A549 (cell line): ENCODE data around the gene LDAF1. TPM values are rescaled to one million over a fixed set of nuclear protein-coding genes. Genes with fewer than 3 reads are reported as not detected.

Experiments used
- ATAC-seq, 2 experiments: fragments of 200-7000 bp in 1 of 2; fragments of >200 bp in 1 of 2; cut with Nextera tagmentation in 1 of 2; cut with Tn5 transposase in 1 of 2; 3 replicates each; pipeline versions ENCODE4 v1.8.0 to v1.9.1; 2018 to 2020; ENCODE audit warnings: mild to moderate bottlenecking in 1 of 2, moderate library complexity in 1 of 2
- CTCF ChIA-PET: fragments of 300-600 bp; sonication (Branson Sonifier 250); formaldehyde crosslinking; extraction: SDS; loops from one replicate; lab custom pipeline; 2021; ENCODE audit warnings: antibody characterized with exemption, inconsistent platforms; lab: Yijun Ruan, JAX
- POLR2A ChIA-PET: fragments of 350-600 bp; formaldehyde crosslinking; extraction: SDS; loops from one replicate; lab custom pipeline; 2021; ENCODE audit warnings: antibody characterized with exemption, inconsistent platforms; lab: Yijun Ruan, JAX
- DNase-seq, 2 experiments: peaks; one replicate each; pipeline versions ENCODE4 v3.0.0 to v3.0.0-alpha.2; 2011 to 2016; ENCODE audit warnings: low read depth in 1 of 2, low spot score in 1 of 2
- FAIRE-seq: peaks from 2 replicates; lab custom pipeline; 2011; peaks lifted over from hg19 to GRCh38; lab: Jason Lieb, UNC
- H3K27ac ChIP-seq, 2 experiments: fragments of >200 bp; sonication (Bioruptor Twin); formaldehyde crosslinking; 3 replicates each; pipeline ENCODE4 v1.5.1; 2016 to 2017
- H3K4me1 ChIP-seq: fragments of >200 bp; sonication (Bioruptor Twin); formaldehyde crosslinking; 3 replicates; pipeline ENCODE4 v1.6.1; 2016
- H3K4me2 ChIP-seq: fragments of >200 bp; sonication (Bioruptor Twin); formaldehyde crosslinking; 3 replicates; pipeline ENCODE4 v1.6.1; 2016
- H3K4me3 ChIP-seq: fragments of >200 bp; sonication (Bioruptor Twin); formaldehyde crosslinking; 3 replicates; pipeline ENCODE4 v1.5.1; 2016
- H3K9me3 ChIP-seq: fragments of >200 bp; sonication (Bioruptor Twin); formaldehyde crosslinking; 3 replicates; pipeline ENCODE4 v1.6.1; 2016
- ATOH8 ChIP-seq: fragments of 250-450 bp; sonication (Bioruptor Pico); IDR thresholded peaks from 2 replicates; pipeline ENCODE4 v1.5.0; 2020; ENCODE audit warnings: low read depth, mild to moderate bottlenecking, moderate library complexity
- CBX2 ChIP-seq: fragments of 200-600 bp; sonication (generic); IDR thresholded peaks from 2 replicates; pipeline ENCODE4 v1.6.1; 2016; ENCODE audit warnings: low read depth, mild to moderate bottlenecking, borderline replicate concordance
- CEBPB ChIP-seq, 2 experiments: fragments of >200 bp in 1 of 2; sonication (Bioruptor Twin) in 1 of 2; formaldehyde crosslinking in 1 of 2; IDR thresholded peaks; 2 replicates each; pipeline ENCODE4 v1.6.1; 2012 to 2016
- CHD4 ChIP-seq: fragments of 200-600 bp; sonication (generic); IDR thresholded peaks from 2 replicates; pipeline ENCODE4 v1.6.1; 2016; ENCODE audit warnings: antibody characterized with exemption, mild to moderate bottlenecking, borderline replicate concordance
- E2F6 ChIP-seq: IDR thresholded peaks from 2 replicates; pipeline ENCODE4 v1.6.1; 2012; ENCODE audit warnings: low read depth, borderline replicate concordance
- EHF ChIP-seq: fragments of 250-450 bp; sonication (Bioruptor Pico); IDR thresholded peaks from 2 replicates; pipeline ENCODE4 v1.5.0; 2020; ENCODE audit warnings: mild to moderate bottlenecking
- ESRRA ChIP-seq: fragments of 150-350 bp; IDR thresholded peaks from 2 replicates; pipeline ENCODE4 v1.6.1; 2014; ENCODE audit warnings: mild to moderate bottlenecking, low read length, borderline replicate concordance
- FOSL2 ChIP-seq, 2 experiments: fragments of 450-650 bp in 1 of 2; fragments of >200 bp in 1 of 2; sonication (Bioruptor Twin) in 1 of 2; formaldehyde crosslinking; IDR thresholded peaks; 2 replicates each; pipeline versions ENCODE4 v1.5.0 to v1.6.1; 2016 to 2020; ENCODE audit warnings: mild to moderate bottlenecking in 1 of 2, moderate library complexity in 1 of 2
- HOXA7 ChIP-seq: fragments of 250-450 bp; sonication (Bioruptor Pico); IDR thresholded peaks from 2 replicates; pipeline ENCODE4 v1.5.0; 2020; ENCODE audit warnings: mild to moderate bottlenecking, moderate library complexity
- HOXB13 ChIP-seq: fragments of 250-450 bp; sonication (Bioruptor Pico); IDR thresholded peaks from 2 replicates; pipeline ENCODE4 v1.5.0; 2020; ENCODE audit warnings: low read depth, mild to moderate bottlenecking, moderate library complexity
- HOXB5 ChIP-seq: fragments of 250-450 bp; sonication (Bioruptor Pico); IDR thresholded peaks from 2 replicates; pipeline ENCODE4 v1.5.0; 2020; ENCODE audit warnings: mild to moderate bottlenecking, moderate library complexity
- JUN ChIP-seq, 2 experiments: fragments of >200 bp; sonication (Bioruptor Twin); formaldehyde crosslinking; IDR thresholded peaks; 2 replicates in 1 of 2; 3 replicates in 1 of 2; pipeline ENCODE4 v1.6.1; 2016 to 2017
- JUNB ChIP-seq: fragments of >200 bp; sonication (Bioruptor Twin); formaldehyde crosslinking; IDR thresholded peaks from 2 replicates; pipeline ENCODE4 v1.6.1; 2016
- KDM1A ChIP-seq: fragments of 200-600 bp; sonication (generic); IDR thresholded peaks from 2 replicates; pipeline ENCODE4 v1.6.1; 2016; ENCODE audit warnings: low read depth, mild to moderate bottlenecking
- KDM5A ChIP-seq: fragments of 200-600 bp; sonication (generic); IDR thresholded peaks from 2 replicates; pipeline ENCODE4 v1.6.1; 2016; ENCODE audit warnings: antibody characterized with exemption, mild to moderate bottlenecking
- MAX ChIP-seq: IDR thresholded peaks from 2 replicates; pipeline ENCODE4 v1.6.1; 2012
- MAZ ChIP-seq: fragments of 150-350 bp; IDR thresholded peaks from 2 replicates; pipeline ENCODE4 v1.6.1; 2014; ENCODE audit warnings: antibody characterized with exemption, low read depth, low read length, borderline replicate concordance
- NFE2L2 ChIP-seq: fragments of 150-350 bp; conservative IDR thresholded peaks from 2 replicates; pipeline ENCODE4 v1.6.1; 2014; ENCODE audit warnings: low read length
- NPAS2 ChIP-seq: fragments of 250-450 bp; sonication (Bioruptor Pico); IDR thresholded peaks from 2 replicates; pipeline ENCODE4 v1.8.0; 2022; ENCODE audit warnings: mild to moderate bottlenecking, moderate library complexity, borderline replicate concordance
- NR3C1 ChIP-seq: fragments of >200 bp; sonication (Bioruptor Twin); formaldehyde crosslinking; IDR thresholded peaks from 3 replicates; pipeline ENCODE4 v1.6.1; 2017
- PBX3 ChIP-seq: IDR thresholded peaks from 2 replicates; pipeline ENCODE4 v1.6.1; 2012
- RAD21 ChIP-seq, 2 experiments: fragments of >200 bp in 1 of 2; sonication (Bioruptor Twin) in 1 of 2; formaldehyde crosslinking in 1 of 2; IDR thresholded peaks in 1 of 2; conservative IDR thresholded peaks in 1 of 2; 2 replicates in 1 of 2; 3 replicates in 1 of 2; pipeline ENCODE4 v1.6.1; 2012 to 2018; ENCODE audit warnings: inconsistent platforms in 1 of 2
- RARB ChIP-seq: fragments of 250-450 bp; sonication (Bioruptor Pico); IDR thresholded peaks from 2 replicates; pipeline ENCODE4 v1.8.0; 2021; ENCODE audit warnings: mild to moderate bottlenecking, moderate library complexity
- RCOR1 ChIP-seq: fragments of 150-350 bp; IDR thresholded peaks from 2 replicates; pipeline ENCODE4 v1.6.1; 2014; ENCODE audit warnings: antibody characterized with exemption, low read length, low read depth
- RFX5 ChIP-seq: fragments of 450-650 bp; IDR thresholded peaks from 2 replicates; pipeline ENCODE4 v1.7.1; 2014; ENCODE audit warnings: antibody characterized with exemption, mild to moderate bottlenecking, moderate library complexity
- SMC3 ChIP-seq: fragments of >200 bp; sonication (Bioruptor Twin); formaldehyde crosslinking; IDR thresholded peaks from 3 replicates; pipeline ENCODE4 v1.6.1; 2018; ENCODE audit warnings: inconsistent platforms
- SREBF2 ChIP-seq: fragments of 450-650 bp; IDR thresholded peaks from 2 replicates; pipeline ENCODE4 v1.6.1; 2014; ENCODE audit warnings: mild to moderate bottlenecking, moderate library complexity
- TFCP2L1 ChIP-seq: fragments of 250-450 bp; sonication (Bioruptor Pico); IDR thresholded peaks from 2 replicates; pipeline ENCODE4 v1.5.0; 2021; ENCODE audit warnings: mild to moderate bottlenecking
- TP53 ChIP-seq: fragments of 250-450 bp; sonication (Bioruptor Pico); IDR thresholded peaks from 2 replicates; pipeline ENCODE4 v1.5.0; 2021; ENCODE audit warnings: mild to moderate bottlenecking, moderate library complexity
- ZC3H11A ChIP-seq: fragments of 450-650 bp; IDR thresholded peaks from 2 replicates; pipeline ENCODE4 v1.6.1; 2014; ENCODE audit warnings: antibody characterized with exemption, mild to moderate bottlenecking
- ZNF302 ChIP-seq: fragments of 250-450 bp; sonication (Bioruptor Pico); IDR thresholded peaks from 2 replicates; pipeline ENCODE4 v1.9.0; 2021; ENCODE audit warnings: inconsistent platforms, mild to moderate bottlenecking, moderate library complexity
- ZSCAN20 ChIP-seq: fragments of 250-450 bp; sonication (Bioruptor Pico); IDR thresholded peaks from 2 replicates; pipeline ENCODE4 v1.8.0; 2022; ENCODE audit warnings: mild to moderate bottlenecking, moderate library complexity
- WGBS: methylation state at CpG from one replicate; pipeline ENCODE4 v1.1.6; 2017; ENCODE audit errors: missing lambda C conversion rate; 5-methylcytosine and 5-hydroxymethylcytosine counted together
- polyA plus RNA-seq, 4 experiments: library from polyadenylated mRNA; depleted of rRNA in 3 of 4; stranded (reverse); fragments of >200 nt; fragmentation: RNase III in 1 of 4; extraction: RNeasy Plus Mini Kit Qiagen cat#74134 plus additional on column Dnase treatment in 1 of 4; gene quantifications; 2 replicates in 3 of 4; 3 replicates in 1 of 4; pipeline ENCODE4 v1.2.3, GENCODE V29; 2011 to 2017

LDAF1 gene
- polyA plus RNA-seq, 2 of the 4 experiments (the other 2 are of a cell fraction) = 13.8 to 14.4 TPM

DNA sequence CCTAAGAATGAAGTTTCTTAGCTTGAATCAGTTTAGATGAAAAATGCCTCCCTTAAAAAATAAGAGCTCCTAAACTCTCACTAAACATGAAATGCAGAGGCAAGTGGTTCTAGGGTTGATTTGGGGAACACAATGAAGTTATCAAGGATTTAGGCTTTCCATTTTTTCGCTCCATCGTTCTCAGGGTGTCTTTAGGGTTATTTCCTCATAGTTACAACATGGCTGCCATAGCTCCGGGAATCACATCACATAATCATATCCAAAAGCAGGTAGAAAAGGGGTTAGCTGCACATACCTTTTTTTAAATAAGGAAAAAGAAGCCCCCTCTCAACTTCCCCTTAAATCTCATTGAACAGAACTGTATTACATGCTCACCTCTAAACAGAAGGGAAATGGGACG is 31.5 kb downstream of the LDAF1 start:
- FAIRE-seq (no peak), ATAC-seq (no peak), DNase-seq (no peak)
- WGBS = 60% methylated on average over 4 of the region's 4 CpGs
- H3K4me1 ChIP-seq = peaks cover 10% of the 10 kb centered on the region; the same call in 2 of the 3 replicates
- H3K4me2 ChIP-seq = no peak overlapping the region
- CTCF ChIA-PET = interaction anchor here (1.5 to 11.5 kb wide), 14 partner anchors 11 to 1131 kb away, joined by 3 to 160 read pairs (median 14); partner anchors contain the start of genes CRYM and LDAF1
- no peak overlapping the region for H3K4me3 ChIP-seq
- POLR2A ChIA-PET = no interaction called here
- no peak overlapping the region for H3K27ac ChIP-seq
- H3K9me3 ChIP-seq = peaks cover 3% of the 10 kb centered on the region; the same call in 1 of the 3 replicates
- TF ChIP-seq RARB (CRISPR knock-in tag) = no peak
- TF ChIP-seq E2F6 = no peak
- no peak for TF ChIP-seq CBX2
- TF ChIP-seq JUN (IDR thresholded peaks at IDR 0.05) = no peak
- TF ChIP-seq SMC3 = no peak
- no peak for TF ChIP-seq HOXB13 (CRISPR knock-in tag)
- TF ChIP-seq JUNB = no peak

DNA sequence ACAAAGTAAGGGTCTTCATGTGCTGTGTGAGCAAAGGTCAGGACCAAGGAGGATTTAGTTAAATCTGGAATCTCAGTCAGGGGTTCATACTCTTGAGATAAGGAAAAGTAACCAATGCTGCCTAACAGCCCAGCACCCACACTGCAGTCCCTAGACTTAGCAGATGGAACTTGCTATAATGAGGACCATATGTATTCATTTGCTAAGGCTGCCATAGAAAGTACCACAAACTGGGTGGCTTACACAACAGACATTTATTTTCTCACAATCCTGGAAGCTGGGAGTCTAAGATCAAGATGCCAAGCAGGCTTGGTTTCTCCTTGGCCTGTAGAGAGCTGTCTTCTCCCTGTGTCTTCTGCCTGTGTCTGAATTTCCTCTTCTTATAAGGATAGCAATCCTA is 32.1 kb downstream of the LDAF1 start:
- H3K4me2 ChIP-seq = no peak overlapping the region
- ATAC-seq (no peak), DNase-seq (no peak), FAIRE-seq (no peak)
- CTCF ChIA-PET = interaction anchor here (1.6 to 11.5 kb wide), 6 partner anchors 10 to 1131 kb away, joined by 5 to 160 read pairs (median 42); partner anchors contain the start of gene CRYM
- H3K4me1 ChIP-seq = peaks cover 10% of the 10 kb centered on the region; the same call in 2 of the 3 replicates
- no peak overlapping the region for H3K27ac ChIP-seq
- POLR2A ChIA-PET = no interaction called here
- H3K4me3 ChIP-seq = no peak overlapping the region
- peaks cover 3% of the 10 kb centered on the region; the same call in 1 of the 3 replicates for H3K9me3 ChIP-seq
- TF ChIP-seq HOXB5 (CRISPR knock-in tag) = no peak
- TF ChIP-seq RCOR1 = no peak
- no peak for TF ChIP-seq RAD21 (conservative IDR thresholded peaks at IDR 0.05 in 1 of 2, IDR thresholded peaks at IDR 0.05 in 1 of 2)
- TF ChIP-seq RFX5 = no peak
- TF ChIP-seq ZC3H11A = no peak
- no peak for TF ChIP-seq NR3C1
- TF ChIP-seq RARB (CRISPR knock-in tag) = no peak
- no peak for TF ChIP-seq ZSCAN20
- no peak for TF ChIP-seq ATOH8 (CRISPR knock-in tag)
- no peak for TF ChIP-seq SREBF2
- TF ChIP-seq CHD4 = no peak
- no peak for TF ChIP-seq MAZ
- TF ChIP-seq EHF (CRISPR knock-in tag) = no peak
- TF ChIP-seq HOXB13 (CRISPR knock-in tag) = no peak

DNA sequence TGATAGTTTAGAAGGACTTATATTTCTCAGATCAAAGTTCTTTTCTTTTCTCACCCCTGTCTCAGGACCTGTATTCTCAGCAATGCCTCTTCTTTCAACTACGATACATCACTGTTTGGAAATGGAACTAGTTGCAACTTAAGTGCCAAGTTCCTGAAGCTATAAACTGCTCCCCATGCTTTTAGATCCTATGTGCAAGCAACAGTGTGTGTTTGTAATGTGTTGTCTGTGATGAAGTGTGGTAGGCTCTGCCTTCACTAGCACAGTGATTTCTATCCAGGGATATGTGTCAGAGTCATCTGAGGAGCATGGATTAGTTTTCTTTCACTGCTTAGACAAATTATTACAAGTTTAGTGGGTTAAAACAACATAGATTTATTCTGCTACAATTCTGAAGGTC is 34.5 kb downstream of the LDAF1 start:
- Histone ChIP-seq H3K4me3 (no peak overlapping the region), H3K4me1 (peaks cover 6% of the 10 kb centered on the region; the same call in 2 of the 3 replicates), H3K27ac (no peak overlapping the region), H3K4me2 (no peak overlapping the region)
- no peak for FAIRE-seq
- 90% methylated on average over 1 of the region's 1 CpG for WGBS
- DNase-seq = no peak
- POLR2A ChIA-PET = no interaction called here
- ATAC-seq = no peak
- TF ChIP-seq NPAS2 (no peak), KDM1A (no peak), NFE2L2 (no peak), MAX (no peak), ZNF302 (CRISPR knock-in tag) (no peak), TP53 (CRISPR knock-in tag) (no peak), TFCP2L1 (CRISPR knock-in tag) (no peak), FOSL2 (IDR thresholded peaks at IDR 0.05) (no peak), FOSL2 (CRISPR knock-in tag; IDR thresholded peaks at IDR 0.05) (no peak), CEBPB (IDR thresholded peaks at IDR 0.05) (no peak), CBX2 (no peak), HOXA7 (CRISPR knock-in tag) (no peak), JUN (IDR thresholded peaks at IDR 0.05) (no peak), RFX5 (no peak), KDM5A (no peak), EHF (CRISPR knock-in tag) (no peak), PBX3 (no peak), RARB (CRISPR knock-in tag) (no peak), ZC3H11A (no peak), ESRRA (no peak)
- TF ChIP-seq, all 56 proteins: peak for 0
- H3K9me3 ChIP-seq = peaks cover 3% of the 10 kb centered on the region; the same call in 1 of the 3 replicates
- CTCF ChIA-PET = interaction anchor here (1.1 to 11.5 kb wide), 4 partner anchors 86 to 343 kb away, joined by 3 to 114 read pairs (median 5); no protein-coding TSS in a partner anchor
